ENCODE measurements around the gene GUCA1A.

The GUCA1A gene

DNA sequence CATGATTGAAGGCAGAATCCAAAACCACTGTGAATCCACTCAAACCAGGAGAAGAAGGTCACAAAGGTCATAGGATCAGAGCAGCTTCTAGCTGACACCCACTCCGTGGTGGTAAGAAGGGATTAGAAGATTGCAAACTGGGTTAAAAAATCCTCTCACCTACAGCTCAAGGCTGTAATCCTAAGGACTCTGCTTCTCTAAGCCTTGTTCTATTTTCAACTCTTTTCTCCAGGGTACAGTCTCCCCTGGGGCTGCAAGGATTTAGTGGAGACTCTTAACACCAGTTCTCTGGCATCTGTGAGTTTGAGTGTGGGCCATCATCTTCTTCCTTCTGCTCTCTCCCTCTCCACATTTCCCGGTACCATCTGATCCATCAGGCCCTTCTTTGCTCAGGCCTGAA is at the start of gene GUCA1A:
GUCA1A (plus strand) TSS at position 264 of the 400 bp plus-strand sequence. CDS start 250 bp downstream, outside the sequence.
- no peak for TF ChIP-seq CTCF (IDR thresholded peaks at IDR 0.05; ENCODE audit: low read depth, low read length)
- no peak within 1 kb of the TSS for H3K4me3 ChIP-seq (ENCODE audit: low read depth, low read length)

DNA sequence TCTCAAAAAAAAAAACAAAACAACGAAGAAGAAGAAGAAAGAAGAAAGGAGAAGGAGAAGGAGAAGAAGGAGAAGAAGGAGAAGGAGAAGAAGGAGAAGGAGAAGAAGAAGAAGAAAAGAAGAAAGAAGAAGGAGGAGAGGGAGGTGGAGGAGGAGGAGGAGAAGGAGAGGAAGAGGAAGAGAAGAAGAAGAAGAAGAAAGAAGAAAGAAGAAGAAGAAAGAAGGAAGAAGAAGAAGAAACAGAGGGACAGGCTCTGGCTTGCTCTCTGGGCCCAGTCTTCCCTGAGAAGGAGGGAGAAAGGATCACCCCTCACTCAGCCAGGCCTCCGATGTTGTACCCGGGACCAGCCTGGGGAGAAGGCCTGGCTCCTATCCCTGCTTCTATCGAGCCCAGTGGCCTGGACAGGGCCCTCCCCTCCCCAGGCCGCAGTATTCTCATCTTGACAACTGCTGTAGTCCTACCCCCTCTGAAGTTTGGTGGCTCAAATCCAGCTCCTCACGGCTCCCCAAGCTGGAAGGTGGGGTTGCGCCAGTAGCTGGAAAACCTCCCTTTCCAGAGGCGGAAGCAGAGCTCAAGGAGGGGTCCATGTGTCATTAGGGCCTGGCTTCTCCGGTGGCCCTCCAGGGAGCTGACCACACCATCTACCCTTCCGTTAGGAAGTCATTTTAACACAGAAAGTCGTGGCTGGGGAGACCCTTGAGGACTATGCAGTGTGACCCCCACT is 49.6 kb upstream of the GUCA1A start:
- H3K4me3 ChIP-seq (ENCODE audit: low read depth, low read length): no peak overlapping the region
- TF ChIP-seq CTCF (IDR thresholded peaks at IDR 0.05; ENCODE audit: low read depth, low read length): no peak

- H3K4me3 ChIP-seq (ENCODE audit: low read depth, low read length): no peak overlapping the region
- TF ChIP-seq CTCF (IDR thresholded peaks at IDR 0.05; ENCODE audit: low read depth, low read length): no peak
These were observed 48.8 kb upstream of the GUCA1A start for GRCh38 chr6:42124223-42124836.

- TF ChIP-seq CTCF (IDR thresholded peaks at IDR 0.05; ENCODE audit: low read depth, low read length): no peak
- no peak overlapping the region for H3K4me3 ChIP-seq (ENCODE audit: low read depth, low read length)
These were observed 47.9 kb upstream of the GUCA1A start for GRCh38 chr6:42125231-42125630.

GRCh38 chr6:42125663-42126062 is 47.5 kb upstream of the GUCA1A start:
- no peak for TF ChIP-seq CTCF (IDR thresholded peaks at IDR 0.05; ENCODE audit: low read depth, low read length)
- H3K4me3 ChIP-seq (ENCODE audit: low read depth, low read length): no peak overlapping the region

DNA sequence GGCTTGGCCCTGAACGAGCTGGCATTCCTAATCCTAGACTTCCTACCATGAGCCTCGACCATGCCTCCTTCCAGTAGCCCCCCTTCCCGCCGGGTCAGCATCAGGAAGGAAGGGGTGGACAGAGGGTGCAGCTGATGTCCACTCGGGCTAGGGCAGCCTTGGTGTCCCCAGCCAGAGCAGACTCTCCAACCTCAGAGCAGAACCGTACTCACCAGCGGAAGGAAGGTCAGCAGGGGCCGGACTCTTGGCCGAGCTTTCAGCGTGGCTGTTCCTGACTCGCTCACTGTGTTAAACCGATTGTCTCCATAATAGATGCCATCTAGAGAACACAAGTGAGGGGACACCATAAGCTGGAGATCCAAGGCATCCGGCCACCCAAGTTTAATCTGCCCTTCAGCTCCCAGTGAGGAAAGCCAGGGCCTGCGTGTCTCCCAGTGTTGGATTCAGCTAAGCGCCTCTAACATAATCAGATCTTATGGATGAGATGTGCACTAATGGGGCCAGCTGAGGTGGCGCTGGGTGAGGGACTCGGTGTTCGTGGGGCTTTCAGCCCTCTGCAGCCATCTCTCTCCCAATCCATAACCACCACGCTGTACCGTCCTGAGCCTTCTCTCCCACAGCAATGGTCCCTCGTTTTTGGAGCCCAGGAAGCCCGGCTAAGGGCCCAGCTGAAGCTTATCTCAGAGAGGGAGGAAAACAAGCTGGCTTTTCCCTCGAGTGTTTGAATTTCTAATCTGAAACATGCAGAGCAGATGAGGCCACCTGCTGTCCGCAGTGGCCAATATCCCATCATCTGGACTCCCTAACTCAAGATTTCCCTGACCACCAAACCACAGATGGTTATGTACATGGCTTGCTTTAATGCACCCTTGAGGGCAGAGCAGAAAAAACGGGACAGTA is 44.5 kb upstream of the GUCA1A start:
- no peak overlapping the region for H3K4me3 ChIP-seq (ENCODE audit: low read depth, low read length)

More for the DNA sequence above, 44.5 kb upstream of the GUCA1A start:
- TF ChIP-seq CTCF (IDR thresholded peaks at IDR 0.05; ENCODE audit: low read depth, low read length): no peak

Measured in WI38 (cell line).